HCEC 1CT (cell line): ENCODE measurements around the gene RNF130.
"Not testable (repeated sequence)": the region's sequence is repeated elsewhere in the genome, so short reads cannot be mapped to it uniquely, and the experiment has no call there.

Experiments
- DNase-seq: peaks from one replicate; pipeline ENCODE4 v3.0.0-alpha.2; 2017

Gene RNF130

GRCh38 chr5:180013678-180014077, 57.9 kb downstream of the RNF130 start:
- no peak for DNase-seq

- no peak for DNase-seq
Observed at GRCh38 chr5:180012316-180012715, 59.2 kb downstream of the RNF130 start.

- no peak for DNase-seq
Observed at GRCh38 chr5:180010636-180011035, 60.9 kb downstream of the RNF130 start.

GRCh38 chr5:180009581-180009980, 62.0 kb downstream of the RNF130 start:
- DNase-seq = no peak

GRCh38 chr5:180008433-180008832, 63.1 kb downstream of the RNF130 start:
- no peak for DNase-seq

- no peak for DNase-seq
Observed at GRCh38 chr5:180007582-180007981, 64.0 kb downstream of the RNF130 start.

- no peak for DNase-seq
Observed at GRCh38 chr5:180006141-180006540, 65.4 kb downstream of the RNF130 start.

- DNase-seq = no peak
Observed at GRCh38 chr5:180003127-180003526, 68.4 kb downstream of the RNF130 start.

- DNase-seq = no peak
Observed at GRCh38 chr5:180001742-180002141, 69.8 kb downstream of the RNF130 start.

GRCh38 chr5:180001136-180001535, 70.4 kb downstream of the RNF130 start:
- DNase-seq = no peak

- no peak for DNase-seq
Observed at GRCh38 chr5:179998485-179998884, 73.1 kb downstream of the RNF130 start.

GRCh38 chr5:179994583-179995323, 76.8 kb downstream of the RNF130 start:
- DNase-seq = no peak

- DNase-seq = not testable (repeated sequence)
Observed at GRCh38 chr5:179992855-179993254, 78.7 kb downstream of the RNF130 start.

- DNase-seq = no peak
Observed at GRCh38 chr5:179991106-179991505, 80.5 kb downstream of the RNF130 start.

GRCh38 chr5:179990525-179990924, 81.0 kb downstream of the RNF130 start:
- DNase-seq = not testable (repeated sequence)

GRCh38 chr5:179986328-179986727, 85.2 kb downstream of the RNF130 start:
- no peak for DNase-seq

- DNase-seq = no peak
Observed at GRCh38 chr5:179981636-179982035, 89.9 kb downstream of the RNF130 start.

- DNase-seq = no peak
Observed at GRCh38 chr5:179980767-179981166, 90.8 kb downstream of the RNF130 start.

GRCh38 chr5:179978792-179979191, 92.8 kb downstream of the RNF130 start:
- DNase-seq = no peak

- DNase-seq = no peak
Observed at GRCh38 chr5:179975713-179976134, 95.8 kb downstream of the RNF130 start.

- no peak for DNase-seq
Observed at GRCh38 chr5:179974946-179975712, 96.4 kb downstream of the RNF130 start.

- no peak for DNase-seq
Observed at GRCh38 chr5:179974246-179974945, 97.2 kb downstream of the RNF130 start.

GRCh38 chr5:179973391-179973790, 98.2 kb downstream of the RNF130 start:
- no peak for DNase-seq

GRCh38 chr5:179969110-179969509, 102.4 kb downstream of the RNF130 start:
- DNase-seq = no peak
